Astrocyte (in vitro differentiated cells and primary cell): ENCODE measurements around the gene PDE11A. TPM values are rescaled to one million over a fixed set of nuclear protein-coding genes. Genes with fewer than 3 reads are reported as not detected.

ENCODE experiments used
- DNase-seq: peaks from one replicate; pipeline ENCODE4 v3.0.0-alpha.2; 2010; ENCODE audit warnings: low read depth
- FAIRE-seq: peaks from 2 replicates; lab custom pipeline; 2011; peaks lifted over from hg19 to GRCh38; lab: Jason Lieb, UNC
- H2AFZ ChIP-seq: 2 replicates; pipeline ENCODE4 v1.6.0; 2012; ENCODE audit warnings: low read depth, low read length, inconsistent platforms
- H3K27ac ChIP-seq: 2 replicates; pipeline ENCODE4 v1.5.1; 2011; ENCODE audit warnings: low read depth, low read length, inconsistent platforms
- H3K27me3 ChIP-seq: 2 replicates; pipeline ENCODE4 v1.6.0; 2011; ENCODE audit warnings: low read length, inconsistent platforms; ENCODE audit not compliant: insufficient read depth
- H3K36me3 ChIP-seq: 2 replicates; pipeline ENCODE4 v1.5.1; 2011; ENCODE audit warnings: low read length, inconsistent platforms; ENCODE audit not compliant: insufficient read depth
- H3K4me1 ChIP-seq: 2 replicates; pipeline ENCODE4 v1.5.1; 2011; ENCODE audit warnings: low read length, inconsistent platforms; ENCODE audit not compliant: insufficient read depth
- H3K4me2 ChIP-seq: 2 replicates; pipeline ENCODE4 v1.6.0; 2012; ENCODE audit warnings: low read length, inconsistent platforms
- H3K4me3 ChIP-seq: 2 replicates; pipeline ENCODE4 v1.5.1; 2011; ENCODE audit warnings: low read depth, mild to moderate bottlenecking, low read length, inconsistent platforms; ENCODE audit not compliant: insufficient read depth
- H3K79me2 ChIP-seq: 2 replicates; pipeline ENCODE4 v1.6.0; 2012; ENCODE audit warnings: mild to moderate bottlenecking, low read length, inconsistent platforms; ENCODE audit not compliant: insufficient read depth
- H3K9ac ChIP-seq: 2 replicates; pipeline ENCODE4 v1.6.0; 2012; ENCODE audit warnings: mild to moderate bottlenecking, low read length, inconsistent platforms
- H3K9me3 ChIP-seq: 2 replicates; pipeline ENCODE4 v1.5.1; 2012; ENCODE audit warnings: low read depth, mild to moderate bottlenecking, low read length, inconsistent platforms; ENCODE audit not compliant: insufficient read depth
- H4K20me1 ChIP-seq: 2 replicates; pipeline ENCODE4 v1.6.0; 2012; ENCODE audit warnings: low read length, inconsistent platforms; ENCODE audit not compliant: insufficient read depth
- H3K27ac Mint-ChIP-seq: one replicate; pipeline ENCODE4 v1.8.0; 2021; ENCODE audit warnings: mild to moderate bottlenecking, mixed read lengths; ENCODE audit not compliant: unreplicated experiment
- H3K27me3 Mint-ChIP-seq: one replicate; pipeline ENCODE4 v1.8.0; 2021; ENCODE audit warnings: low read depth, mixed read lengths; ENCODE audit not compliant: unreplicated experiment
- H3K36me3 Mint-ChIP-seq: one replicate; pipeline ENCODE4 v1.8.0; 2021; ENCODE audit warnings: low read depth, mixed read lengths; ENCODE audit not compliant: unreplicated experiment
- H3K4me1 Mint-ChIP-seq: one replicate; pipeline ENCODE4 v1.8.0; 2021; ENCODE audit warnings: low read depth, mixed read lengths; ENCODE audit not compliant: unreplicated experiment
- H3K4me3 Mint-ChIP-seq: one replicate; pipeline ENCODE4 v1.8.0; 2021; ENCODE audit warnings: mild to moderate bottlenecking, moderate library complexity, mixed read lengths; ENCODE audit not compliant: unreplicated experiment
- H3K9me3 Mint-ChIP-seq: one replicate; pipeline ENCODE4 v1.8.0; 2021; ENCODE audit warnings: mild to moderate bottlenecking, mixed read lengths; ENCODE audit not compliant: unreplicated experiment
- CTCF ChIP-seq: IDR thresholded peaks from 2 replicates; pipeline ENCODE4 v1.5.1; 2011; ENCODE audit warnings: low read depth, mild to moderate bottlenecking, inconsistent platforms, low read length, moderate library complexity; ENCODE audit not compliant: insufficient read depth
- EZH2 ChIP-seq: IDR thresholded peaks from 2 replicates; pipeline ENCODE4 v1.6.1; 2012; ENCODE audit warnings: mild to moderate bottlenecking, low read length, inconsistent platforms; ENCODE audit not compliant: insufficient read depth
- total RNA-seq: library from RNA; stranded (reverse); gene quantifications from 2 replicates; pipeline ENCODE4 v1.2.1, GENCODE V29; 2021

Gene PDE11A
- total RNA-seq, 1 donor from 2014 or later = 0.45 TPM

- H3K4me1 ChIP-seq = no peaks in the 10 kb centered on the region
- H3K27ac Mint-ChIP-seq = no peak overlapping the region
- H3K36me3 Mint-ChIP-seq = no peaks in the 10 kb centered on the region
- no peaks in the 10 kb centered on the region for H3K36me3 ChIP-seq
- no peak overlapping the region for H3K9ac ChIP-seq
- no peak overlapping the region for H3K4me3 Mint-ChIP-seq
- FAIRE-seq = no peak
- H3K9me3 ChIP-seq = no peaks in the 10 kb centered on the region
- DNase-seq = no peak
- no peak overlapping the region for H3K27ac ChIP-seq
- H3K79me2 ChIP-seq = no peaks in the 10 kb centered on the region
- no peaks in the 10 kb centered on the region for H3K9me3 Mint-ChIP-seq
- H4K20me1 ChIP-seq = no peaks in the 10 kb centered on the region
- no peaks in the 10 kb centered on the region for H3K4me1 Mint-ChIP-seq
- no peaks in the 10 kb centered on the region for H3K27me3 ChIP-seq
- no peak for TF ChIP-seq EZH2
- no peak overlapping the region for H2AFZ ChIP-seq
- H3K4me3 ChIP-seq = no peak overlapping the region
- no peak overlapping the region for H3K4me2 ChIP-seq
- H3K27me3 Mint-ChIP-seq = no peaks in the 10 kb centered on the region
These were observed 149.3 kb downstream of the PDE11A start for GRCh38 chr2:177923323-177923722.

- FAIRE-seq (no peak), DNase-seq (peak; percentile 22)
- Histone ChIP-seq H4K20me1 (no peaks in the 10 kb centered on the region), H3K4me3 (no peak overlapping the region), H3K9ac (no peak overlapping the region), H3K27ac (no peak overlapping the region), H3K36me3 (no peaks in the 10 kb centered on the region), H3K79me2 (no peaks in the 10 kb centered on the region), H3K4me1 (no peaks in the 10 kb centered on the region), H2AFZ (no peak overlapping the region), H3K9me3 (no peaks in the 10 kb centered on the region), H3K27me3 (no peaks in the 10 kb centered on the region), H3K4me2 (no peak overlapping the region)
- Mint-ChIP-seq H3K4me1 (no peaks in the 10 kb centered on the region), H3K27ac (no peak overlapping the region), H3K36me3 (no peaks in the 10 kb centered on the region), H3K27me3 (no peaks in the 10 kb centered on the region), H3K9me3 (no peaks in the 10 kb centered on the region), H3K4me3 (no peak overlapping the region)
- TF ChIP-seq CTCF (no peak), EZH2 (no peak)
These were observed 150.9 kb downstream of the PDE11A start for GRCh38 chr2:177921726-177922125.

- Mint-ChIP-seq H3K27me3 (no peaks in the 10 kb centered on the region), H3K27ac (no peak overlapping the region), H3K4me3 (no peak overlapping the region), H3K4me1 (no peaks in the 10 kb centered on the region), H3K9me3 (no peaks in the 10 kb centered on the region), H3K36me3 (no peaks in the 10 kb centered on the region)
- H3K4me3 ChIP-seq = no peak overlapping the region
- H3K27me3 ChIP-seq = no peaks in the 10 kb centered on the region
- no peak overlapping the region for H3K4me2 ChIP-seq
- H3K79me2 ChIP-seq = no peaks in the 10 kb centered on the region
- H3K27ac ChIP-seq = no peak overlapping the region
- H2AFZ ChIP-seq = no peak overlapping the region
- TF ChIP-seq CTCF (no peak), EZH2 (no peak)
- H3K9me3 ChIP-seq = no peaks in the 10 kb centered on the region
- H3K36me3 ChIP-seq = no peaks in the 10 kb centered on the region
- DNase-seq = no peak
- H4K20me1 ChIP-seq = no peaks in the 10 kb centered on the region
- no peak overlapping the region for H3K9ac ChIP-seq
- H3K4me1 ChIP-seq = no peaks in the 10 kb centered on the region
- FAIRE-seq = no peak
These were observed 155.4 kb downstream of the PDE11A start for GRCh38 chr2:177917169-177917568.
